H9 (cell line): ENCODE data around the gene TRPC3. TPM values are rescaled to one million over a fixed set of nuclear protein-coding genes. Genes with fewer than 3 reads are reported as not detected.

ENCODE experiments used
- DNase-seq: peaks from one replicate; pipeline ENCODE4 v3.0.0-alpha.2; 2017
- H2AFZ ChIP-seq: one replicate; pipeline ENCODE4 v1.6.1; 2013; ENCODE audit warnings: mild to moderate bottlenecking, low read length, control low read depth, moderate library complexity
- H2AK5ac ChIP-seq: 2 replicates; pipeline ENCODE4 v1.6.1; 2013; ENCODE audit warnings: low read length, control low read depth, mixed read lengths; ENCODE audit not compliant: insufficient read length
- H2BK120ac ChIP-seq: one replicate; pipeline ENCODE4 v1.6.1; 2013; ENCODE audit warnings: low read depth, mild to moderate bottlenecking, low read length, control low read depth, inconsistent platforms; ENCODE audit not compliant: poor library complexity, severe bottlenecking
- H2BK12ac ChIP-seq: 2 replicates; pipeline ENCODE4 v1.6.1; 2013; ENCODE audit warnings: low read length, control low read depth, mixed read lengths, low read depth; ENCODE audit not compliant: insufficient read length
- H2BK15ac ChIP-seq: 2 replicates; pipeline ENCODE4 v1.6.1; 2013; ENCODE audit warnings: low read depth, low read length, control low read depth
- H2BK20ac ChIP-seq: one replicate; pipeline ENCODE4 v1.6.1; 2013; ENCODE audit warnings: low read depth, mild to moderate bottlenecking, low read length, control low read depth, inconsistent platforms; ENCODE audit not compliant: poor library complexity, severe bottlenecking
- H2BK5ac ChIP-seq: 2 replicates; pipeline ENCODE4 v1.6.1; 2013; ENCODE audit warnings: low read length, control low read depth, mixed read lengths; ENCODE audit not compliant: insufficient read length
- H3K14ac ChIP-seq: 2 replicates; pipeline ENCODE4 v1.6.1; 2013; ENCODE audit warnings: low read length, control low read depth; ENCODE audit not compliant: insufficient read depth
- H3K18ac ChIP-seq: 2 replicates; pipeline ENCODE4 v1.6.1; 2013; ENCODE audit warnings: low read depth, mild to moderate bottlenecking, mixed read lengths, low read length, control low read depth; ENCODE audit not compliant: insufficient read length
- H3K23ac ChIP-seq: 2 replicates; pipeline ENCODE4 v1.6.1; 2013; ENCODE audit warnings: low read length, control low read depth, mixed read lengths, low read depth; ENCODE audit not compliant: insufficient read length
- H3K23me2 ChIP-seq: 2 replicates; pipeline ENCODE4 v1.6.1; 2013; ENCODE audit warnings: low read depth, mild to moderate bottlenecking, mixed read lengths, low read length, control low read depth; ENCODE audit not compliant: insufficient read length, poor library complexity, severe bottlenecking
- H3K27ac ChIP-seq: 2 replicates; pipeline ENCODE4 v1.5.1; 2013; ENCODE audit warnings: low read length, control low read depth, mixed read lengths, low read depth; ENCODE audit not compliant: insufficient read length
- H3K27me3 ChIP-seq: 2 replicates; pipeline ENCODE4 v1.6.1; 2013; ENCODE audit warnings: low read length, control low read depth, inconsistent platforms; ENCODE audit not compliant: insufficient read depth
- H3K4ac ChIP-seq: 2 replicates; pipeline ENCODE4 v1.6.1; 2013; ENCODE audit warnings: low read depth, mild to moderate bottlenecking, control low read depth, inconsistent platforms, low read length, moderate library complexity
- H3K4me1 ChIP-seq: 2 replicates; pipeline ENCODE4 v1.6.1; 2013; ENCODE audit warnings: low read length, control low read depth, inconsistent platforms; ENCODE audit not compliant: insufficient read depth
- H3K4me2 ChIP-seq: 2 replicates; pipeline ENCODE4 v1.6.1; 2013; ENCODE audit warnings: low read length, control low read depth, mixed read lengths; ENCODE audit not compliant: insufficient read length, insufficient read depth
- H3K56ac ChIP-seq: 2 replicates; pipeline ENCODE4 v1.6.1; 2013; ENCODE audit warnings: low read depth, mild to moderate bottlenecking, mixed read lengths, low read length, control low read depth; ENCODE audit not compliant: insufficient read length
- H3K79me1 ChIP-seq: 2 replicates; pipeline ENCODE4 v1.6.1; 2013; ENCODE audit warnings: low read depth, mild to moderate bottlenecking, moderate library complexity, low read length, control low read depth, inconsistent platforms; ENCODE audit not compliant: insufficient read depth, poor library complexity, severe bottlenecking
- H3K79me2 ChIP-seq: 2 replicates; pipeline ENCODE4 v1.6.1; 2013; ENCODE audit warnings: low read length, control low read depth, inconsistent platforms; ENCODE audit not compliant: insufficient read depth
- H3K9ac ChIP-seq: 2 replicates; pipeline ENCODE4 v1.6.1; 2013; ENCODE audit warnings: low read length, control low read depth, mixed read lengths; ENCODE audit not compliant: insufficient read length; ENCODE audit errors: extremely low read depth
- H3K9me3 ChIP-seq: one replicate; pipeline ENCODE4 v1.6.1; 2013; ENCODE audit warnings: low read depth, low read length, inconsistent platforms; ENCODE audit not compliant: control insufficient read depth
- H3T11ph ChIP-seq: one replicate; pipeline ENCODE4 v1.6.1; 2013; ENCODE audit warnings: mild to moderate bottlenecking, low read length, control low read depth, inconsistent platforms
- H4K20me1 ChIP-seq: one replicate; pipeline ENCODE4 v1.6.1; 2013; ENCODE audit not compliant: control insufficient read depth, insufficient read length, insufficient read depth
- H4K5ac ChIP-seq: 2 replicates; pipeline ENCODE4 v1.6.1; 2013; ENCODE audit warnings: low read depth, mild to moderate bottlenecking, mixed read lengths, low read length, control low read depth; ENCODE audit not compliant: insufficient read length
- H4K8ac ChIP-seq: replicated peaks from 2 replicates; pipeline ENCODE4 v1.6.1; 2013; ENCODE audit warnings: low read length, control low read depth, mixed read lengths, low read depth; ENCODE audit not compliant: insufficient read length
- H4K91ac ChIP-seq: 2 replicates; pipeline ENCODE4 v1.6.1; 2013; ENCODE audit warnings: low read depth, mild to moderate bottlenecking, moderate library complexity, mixed read lengths, low read length, control low read depth; ENCODE audit not compliant: insufficient read length
- H3K27ac Mint-ChIP-seq, 3 experiments: 2 replicates in 2 of 3; 3 replicates in 1 of 3; pipeline ENCODE4 v1.8.0; 2020 to 2021; ENCODE audit warnings: mixed read lengths in 3 of 3, mild to moderate bottlenecking in 1 of 3, moderate library complexity in 1 of 3
- H3K27me3 Mint-ChIP-seq: 2 replicates; pipeline ENCODE4 v1.8.0; 2021; ENCODE audit warnings: low read depth, mild to moderate bottlenecking, moderate library complexity, mixed read lengths
- H3K36me3 Mint-ChIP-seq, 3 experiments: 2 replicates in 2 of 3; 3 replicates in 1 of 3; pipeline ENCODE4 v1.8.0; 2020 to 2021; ENCODE audit warnings: low read depth in 3 of 3, mixed read lengths in 3 of 3; ENCODE audit not compliant: insufficient read depth in 1 of 3
- H3K4me1 Mint-ChIP-seq, 2 experiments: 2 replicates each; pipeline ENCODE4 v1.8.0; 2020; ENCODE audit warnings: mixed read lengths in 2 of 2
- H3K4me3 Mint-ChIP-seq, 2 experiments: 2 replicates in 1 of 2; 3 replicates in 1 of 2; pipeline ENCODE4 v1.8.0; 2020 to 2021; ENCODE audit warnings: mild to moderate bottlenecking in 2 of 2, mixed read lengths in 2 of 2, moderate library complexity in 1 of 2
- H3K9me3 Mint-ChIP-seq, 2 experiments: 2 replicates in 1 of 2; 3 replicates in 1 of 2; pipeline ENCODE4 v1.8.0; 2020; ENCODE audit warnings: mild to moderate bottlenecking in 2 of 2, mixed read lengths in 2 of 2, moderate library complexity in 1 of 2
- WGBS: extraction: QIAGEN DNeasy Blood & Tissue Kit; methylation state at CpG from one replicate; pipeline ENCODE4 v1.1.7; 2013; ENCODE audit warnings: missing lambda C conversion rate, low lambda C conversion rate, mixed read lengths; ENCODE audit not compliant: insufficient read length; ENCODE audit errors: extremely low coverage; 5-methylcytosine and 5-hydroxymethylcytosine counted together
- total RNA-seq: library from RNA; stranded (reverse); gene quantifications from 2 replicates; pipeline ENCODE4 v1.2.1, GENCODE V29; 2021
- TF ChIP-seq, protein P1 (sequence below): fragments of 200-600 bp; sonication (generic); conservative IDR thresholded peaks from 3 replicates; pipeline ENCODE4 v1.8.0; 2021; ENCODE audit warnings: antibody characterized with exemption, mild to moderate bottlenecking

Gene TRPC3
- total RNA-seq, 1 experiment from 2014 or later = 0.13 TPM

DNA sequence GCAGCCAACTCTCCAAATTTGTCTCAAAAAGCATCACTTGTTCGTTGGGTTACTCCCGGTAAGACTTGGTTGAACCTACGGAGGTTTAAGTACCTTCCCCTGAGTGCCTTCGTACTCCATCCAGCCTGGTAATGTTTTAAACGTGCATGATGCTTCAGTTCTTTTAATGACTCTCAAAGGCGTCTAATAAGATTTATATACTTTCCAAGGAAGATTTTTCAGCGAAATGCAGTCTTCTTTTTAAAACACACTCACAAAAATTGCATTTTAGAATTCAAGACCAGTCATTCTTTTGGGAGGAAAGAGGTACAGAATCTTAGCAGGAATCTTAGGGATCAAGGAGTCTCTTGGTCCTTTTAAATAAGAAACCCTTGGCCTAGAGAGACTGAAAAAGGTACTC, 430 bp upstream of the TRPC3 start:
- TF ChIP-seq, protein P1, sequence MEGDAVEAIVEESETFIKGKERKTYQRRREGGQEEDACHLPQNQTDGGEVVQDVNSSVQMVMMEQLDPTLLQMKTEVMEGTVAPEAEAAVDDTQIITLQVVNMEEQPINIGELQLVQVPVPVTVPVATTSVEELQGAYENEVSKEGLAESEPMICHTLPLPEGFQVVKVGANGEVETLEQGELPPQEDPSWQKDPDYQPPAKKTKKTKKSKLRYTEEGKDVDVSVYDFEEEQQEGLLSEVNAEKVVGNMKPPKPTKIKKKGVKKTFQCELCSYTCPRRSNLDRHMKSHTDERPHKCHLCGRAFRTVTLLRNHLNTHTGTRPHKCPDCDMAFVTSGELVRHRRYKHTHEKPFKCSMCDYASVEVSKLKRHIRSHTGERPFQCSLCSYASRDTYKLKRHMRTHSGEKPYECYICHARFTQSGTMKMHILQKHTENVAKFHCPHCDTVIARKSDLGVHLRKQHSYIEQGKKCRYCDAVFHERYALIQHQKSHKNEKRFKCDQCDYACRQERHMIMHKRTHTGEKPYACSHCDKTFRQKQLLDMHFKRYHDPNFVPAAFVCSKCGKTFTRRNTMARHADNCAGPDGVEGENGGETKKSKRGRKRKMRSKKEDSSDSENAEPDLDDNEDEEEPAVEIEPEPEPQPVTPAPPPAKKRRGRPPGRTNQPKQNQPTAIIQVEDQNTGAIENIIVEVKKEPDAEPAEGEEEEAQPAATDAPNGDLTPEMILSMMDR = no peak
- Histone ChIP-seq H4K91ac (no peak overlapping the region), H2AFZ (no peak overlapping the region), H3K27me3 (peaks cover 32% of the 10 kb centered on the region), H2AK5ac (no peak overlapping the region), H4K5ac (no peak overlapping the region), H3K14ac (no peak overlapping the region), H3K4me2 (peak overlapping the region; percentile 73), H3K4ac (no peak overlapping the region), H3K9me3 (no peaks in the 10 kb centered on the region), H2BK12ac (no peak overlapping the region), H2BK20ac (no peak overlapping the region), H3T11ph (no peak overlapping the region), H3K79me1 (no peaks in the 10 kb centered on the region), H2BK120ac (no peak overlapping the region), H3K9ac (no peak overlapping the region), H4K20me1 (no peaks in the 10 kb centered on the region), H2BK5ac (no peak overlapping the region), H3K79me2 (no peaks in the 10 kb centered on the region), H4K8ac (no peak overlapping the region), H3K27ac (no peak overlapping the region), H3K4me1 (no peaks in the 10 kb centered on the region), H2BK15ac (no peak overlapping the region), H3K23me2 (peaks cover 14% of the 10 kb centered on the region), H3K56ac (no peak overlapping the region), H3K18ac (no peak overlapping the region), H3K23ac (no peak overlapping the region)
- Mint-ChIP-seq H3K27ac (no peak overlapping the region), H3K36me3 (no peaks in the 10 kb centered on the region; a peak in 1 of 7 replicates), H3K4me1 (peaks cover 8% of the 10 kb centered on the region in 2 experiments), H3K27me3 (peaks cover 89% of the 10 kb centered on the region), H3K9me3 (no peaks in the 10 kb centered on the region; a peak in 1 of 5 replicates), H3K4me3 (peak overlapping the region; percentile 65 to 82)
- DNase-seq = no peak
- no CpG with 5 or more reads among the region's 7 CpGs for WGBS
